ENCODE results near the gene GPC1.

Gene GPC1

GRCh38 chr2:240430595-240430994, 4.9 kb upstream of the GPC1 start:
- DNase-seq (ENCODE audit: low read depth in 2 of 2): no peak

- DNase-seq (ENCODE audit: low read depth in 2 of 2): no peak
Observed at GRCh38 chr2:240431271-240431660, 4.2 kb upstream of the GPC1 start.

GRCh38 chr2:240431661-240432424, 3.6 kb upstream of the GPC1 start:
- no peak for DNase-seq (ENCODE audit: low read depth in 2 of 2)

- DNase-seq (ENCODE audit: low read depth in 2 of 2): no peak
Observed at GRCh38 chr2:240432430-240432819, 3.0 kb upstream of the GPC1 start.

- DNase-seq (ENCODE audit: low read depth in 2 of 2): no peak
Observed at GRCh38 chr2:240432820-240433801, 2.4 kb upstream of the GPC1 start.

- DNase-seq (ENCODE audit: low read depth in 2 of 2): no peak
Observed at GRCh38 chr2:240433973-240434727, 1.3 kb upstream of the GPC1 start.

- DNase-seq (ENCODE audit: low read depth in 2 of 2): peak; percentile 84 to 87
Observed at GRCh38 chr2:240434728-240435456, 571 bp upstream of the GPC1 start.

GRCh38 chr2:240435948-240436682, 652 bp downstream of the GPC1 start:
- DNase-seq (ENCODE audit: low read depth in 2 of 2): peak in 1 of 2 donors; percentile 26

GRCh38 chr2:240436683-240437550, 1.5 kb downstream of the GPC1 start:
- no peak for DNase-seq (ENCODE audit: low read depth in 2 of 2)

- no peak for DNase-seq (ENCODE audit: low read depth in 2 of 2)
Observed at GRCh38 chr2:240437551-240437860, 2.0 kb downstream of the GPC1 start.

- peak; percentile 53 to 65 for DNase-seq (ENCODE audit: low read depth in 2 of 2)
Observed at GRCh38 chr2:240437861-240438809, 2.7 kb downstream of the GPC1 start.

GRCh38 chr2:240438810-240439697, 3.6 kb downstream of the GPC1 start:
- DNase-seq (ENCODE audit: low read depth in 2 of 2): no peak

- no peak for DNase-seq (ENCODE audit: low read depth in 2 of 2)
Observed at GRCh38 chr2:240439698-240440151, 4.3 kb downstream of the GPC1 start.

- no peak for DNase-seq (ENCODE audit: low read depth in 2 of 2)
Observed at GRCh38 chr2:240440251-240440650, 4.8 kb downstream of the GPC1 start.

- no peak for DNase-seq (ENCODE audit: low read depth in 2 of 2)
Observed at GRCh38 chr2:240440704-240441320, 5.3 kb downstream of the GPC1 start.

GRCh38 chr2:240441326-240441992, 6.0 kb downstream of the GPC1 start:
- DNase-seq (ENCODE audit: low read depth in 2 of 2): no peak
